WTC11 (cell line): ENCODE results near the gene TNS3. TPM values are rescaled to one million over a fixed set of nuclear protein-coding genes. Genes with fewer than 3 reads are reported as not detected.

Experiments
- ATAC-seq: fragments of 200-7000 bp; cut with Tn5 transposase; 2 replicates; pipeline ENCODE4 v1.10.0; 2021; ENCODE audit warnings: mild to moderate bottlenecking, moderate library complexity
- CTCF ChIA-PET: fragments of 300-600 bp; sonication (Branson Sonifier 250); formaldehyde crosslinking; loops from one replicate; lab custom pipeline; 2021; ENCODE audit warnings: antibody characterized with exemption; lab: Charles Lee
- POLR2A ChIA-PET: fragments of 350-600 bp; sonication (Branson Sonifier 250); formaldehyde crosslinking; loops from one replicate; lab custom pipeline; 2021; ENCODE audit warnings: antibody characterized with exemption; lab: Charles Lee
- DNase-seq: peaks from one replicate; pipeline ENCODE4 v3.0.0; 2021; ENCODE audit warnings: low spot score
- H3K27ac Mint-ChIP-seq: 2 replicates; pipeline ENCODE4 v1.8.0; 2021; ENCODE audit warnings: mixed read lengths
- H3K27me3 Mint-ChIP-seq: 2 replicates; pipeline ENCODE4 v1.8.0; 2021; ENCODE audit warnings: low read depth, mild to moderate bottlenecking, moderate library complexity, mixed read lengths
- H3K36me3 Mint-ChIP-seq: 2 replicates; pipeline ENCODE4 v1.8.0; 2021; ENCODE audit warnings: mixed read lengths
- H3K4me1 Mint-ChIP-seq: 2 replicates; pipeline ENCODE4 v1.8.0; 2022; ENCODE audit warnings: mixed read lengths
- H3K4me3 Mint-ChIP-seq: 2 replicates; pipeline ENCODE4 v1.8.0; 2021; ENCODE audit warnings: mild to moderate bottlenecking, moderate library complexity, mixed read lengths
- H3K9me3 Mint-ChIP-seq: 2 replicates; pipeline ENCODE4 v1.8.0; 2021; ENCODE audit warnings: mixed read lengths
- ATF1 ChIP-seq: sonication (generic); formaldehyde crosslinking; IDR thresholded peaks from 2 replicates; pipeline ENCODE4 v1.8.1; 2023; ENCODE audit warnings: mild to moderate bottlenecking, moderate library complexity, missing genetic modification reagents
- ESRRA ChIP-seq: sonication (generic); formaldehyde crosslinking; IDR thresholded peaks from 2 replicates; pipeline ENCODE4 v1.8.1; 2022; ENCODE audit warnings: mild to moderate bottlenecking, missing genetic modification reagents, borderline replicate concordance
- FOXK1 ChIP-seq: sonication (generic); formaldehyde crosslinking; IDR thresholded peaks from 2 replicates; pipeline ENCODE4 v1.8.0; 2022; ENCODE audit warnings: mild to moderate bottlenecking, moderate library complexity, missing genetic modification reagents
- FOXP1 ChIP-seq: sonication (generic); formaldehyde crosslinking; IDR thresholded peaks from 2 replicates; pipeline ENCODE4 v1.8.0; 2022; ENCODE audit warnings: missing genetic modification reagents, mild to moderate bottlenecking, moderate library complexity, borderline replicate concordance
- HMGA2 ChIP-seq: fragments of 250-450 bp; sonication (Bioruptor Pico); IDR thresholded peaks from 2 replicates; pipeline ENCODE4 v1.4.0; 2021; ENCODE audit warnings: mild to moderate bottlenecking, moderate library complexity
- NFYB ChIP-seq: sonication (generic); formaldehyde crosslinking; conservative IDR thresholded peaks from 2 replicates; pipeline ENCODE4 v1.8.0; 2022; ENCODE audit warnings: low read depth, missing genetic modification reagents
- NR2C2 ChIP-seq: sonication (generic); formaldehyde crosslinking; IDR thresholded peaks from 2 replicates; pipeline ENCODE4 v1.8.0; 2022; ENCODE audit warnings: mild to moderate bottlenecking, missing genetic modification reagents
- OVOL2 ChIP-seq: fragments of 250-450 bp; sonication (Bioruptor Pico); IDR thresholded peaks from 2 replicates; pipeline ENCODE4 v1.9.0; 2021; ENCODE audit warnings: mild to moderate bottlenecking, borderline replicate concordance
- SMAD3 ChIP-seq: sonication (generic); formaldehyde crosslinking; IDR thresholded peaks from 2 replicates; pipeline ENCODE4 v1.8.0; 2022; ENCODE audit warnings: missing genetic modification reagents, mild to moderate bottlenecking, borderline replicate concordance
- SOX15 ChIP-seq: fragments of 250-450 bp; sonication (Bioruptor Pico); IDR thresholded peaks from 2 replicates; pipeline ENCODE4 v1.9.0; 2021; ENCODE audit warnings: mild to moderate bottlenecking
- TCF7 ChIP-seq: sonication (generic); formaldehyde crosslinking; IDR thresholded peaks from 2 replicates; pipeline ENCODE4 v1.8.0; 2022; ENCODE audit warnings: mild to moderate bottlenecking, low read depth, missing genetic modification reagents, moderate library complexity
- TP53 ChIP-seq: sonication (generic); formaldehyde crosslinking; IDR thresholded peaks from 2 replicates; pipeline ENCODE4 v1.8.1; 2023; ENCODE audit warnings: mild to moderate bottlenecking, missing genetic modification reagents
- ZNF121 ChIP-seq: sonication (generic); formaldehyde crosslinking; IDR thresholded peaks from 2 replicates; pipeline ENCODE4 v1.8.0; 2023; ENCODE audit warnings: missing genetic modification reagents
- ZNF671 ChIP-seq: fragments of 250-450 bp; sonication (Bioruptor Pico); IDR thresholded peaks from 2 replicates; pipeline ENCODE4 v1.8.0; 2021; ENCODE audit warnings: mild to moderate bottlenecking
- total RNA-seq: library from RNA; stranded (reverse); gene quantifications from 3 replicates; pipeline ENCODE4 v1.2.3, GENCODE V29; 2021
- TF ChIP-seq, protein P1 (sequence below): sonication (generic); formaldehyde crosslinking; IDR thresholded peaks from 2 replicates; pipeline ENCODE4 v1.8.1; 2023; ENCODE audit warnings: mild to moderate bottlenecking, missing genetic modification reagents, moderate library complexity
- TF ChIP-seq, protein P2 (sequence below): fragments of 250-450 bp; sonication (Bioruptor Pico); IDR thresholded peaks from 2 replicates; pipeline ENCODE4 v1.8.0; 2021; ENCODE audit warnings: mild to moderate bottlenecking
- TF ChIP-seq, protein P3 (sequence below): sonication (generic); formaldehyde crosslinking; IDR thresholded peaks from 2 replicates; pipeline ENCODE4 v1.8.0; 2022; ENCODE audit warnings: mild to moderate bottlenecking, missing genetic modification reagents
- TF ChIP-seq, protein P4 (sequence below): sonication (generic); formaldehyde crosslinking; IDR thresholded peaks from 2 replicates; pipeline ENCODE4 v1.8.0; 2023; ENCODE audit warnings: mild to moderate bottlenecking, missing genetic modification reagents
- TF ChIP-seq, protein P5 (sequence below): fragments of 250-450 bp; sonication (Bioruptor Pico); conservative IDR thresholded peaks from 2 replicates; pipeline ENCODE4 v1.9.0; 2021; ENCODE audit warnings: mild to moderate bottlenecking

The TNS3 gene
- total RNA-seq, 1 experiment from 2014 or later, result 37.7 TPM

DNA sequence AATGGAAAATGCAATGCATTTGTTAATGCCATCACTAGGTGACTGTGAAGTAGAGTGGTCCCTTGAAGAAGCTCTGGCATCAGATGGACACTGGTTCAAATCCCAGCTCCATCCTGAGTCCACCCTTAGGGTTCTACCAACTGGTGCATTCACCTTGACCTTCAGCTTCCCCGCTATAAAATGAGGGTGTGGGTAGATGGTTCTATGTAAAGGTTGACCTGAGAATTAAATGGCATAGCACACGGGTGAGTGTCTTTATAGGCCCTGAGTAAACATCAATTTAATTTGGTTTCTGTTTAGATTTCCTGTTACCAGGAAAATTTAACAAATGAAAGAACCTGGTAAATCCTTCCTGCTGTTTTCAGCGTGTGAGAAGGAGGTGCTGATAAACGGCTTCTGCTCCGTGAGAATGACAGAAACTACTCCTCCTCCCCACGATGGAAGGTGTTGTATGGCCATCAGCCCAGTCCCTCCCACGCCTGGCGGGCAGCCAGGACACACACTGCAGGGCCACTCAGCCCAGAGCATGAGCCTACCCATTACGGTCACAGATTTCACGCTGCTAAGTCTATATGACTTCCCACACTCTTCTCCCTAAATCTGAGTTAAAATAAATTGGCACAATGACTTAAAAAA is 210.1 kb downstream of the TNS3 start:
- POLR2A ChIA-PET, result no interaction called here
- TF ChIP-seq HMGA2 (CRISPR knock-in tag), result no peak
- no peak for TF ChIP-seq SOX15
- no peak for TF ChIP-seq ESRRA
- TF ChIP-seq, protein P1, sequence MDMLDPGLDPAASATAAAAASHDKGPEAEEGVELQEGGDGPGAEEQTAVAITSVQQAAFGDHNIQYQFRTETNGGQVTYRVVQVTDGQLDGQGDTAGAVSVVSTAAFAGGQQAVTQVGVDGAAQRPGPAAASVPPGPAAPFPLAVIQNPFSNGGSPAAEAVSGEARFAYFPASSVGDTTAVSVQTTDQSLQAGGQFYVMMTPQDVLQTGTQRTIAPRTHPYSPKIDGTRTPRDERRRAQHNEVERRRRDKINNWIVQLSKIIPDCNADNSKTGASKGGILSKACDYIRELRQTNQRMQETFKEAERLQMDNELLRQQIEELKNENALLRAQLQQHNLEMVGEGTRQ, result no peak
- ATAC-seq (peak; percentile 82), DNase-seq (no peak)
- Mint-ChIP-seq H3K4me3 (no peak overlapping the region), H3K9me3 (no peaks in the 10 kb centered on the region), H3K4me1 (peaks cover 41% of the 10 kb centered on the region), H3K27ac (peak overlapping the region; percentile 85), H3K27me3 (no peaks in the 10 kb centered on the region), H3K36me3 (peaks cover 5% of the 10 kb centered on the region; the same call in 1 of the 2 replicates)
- CTCF ChIA-PET, result no interaction called here

DNA sequence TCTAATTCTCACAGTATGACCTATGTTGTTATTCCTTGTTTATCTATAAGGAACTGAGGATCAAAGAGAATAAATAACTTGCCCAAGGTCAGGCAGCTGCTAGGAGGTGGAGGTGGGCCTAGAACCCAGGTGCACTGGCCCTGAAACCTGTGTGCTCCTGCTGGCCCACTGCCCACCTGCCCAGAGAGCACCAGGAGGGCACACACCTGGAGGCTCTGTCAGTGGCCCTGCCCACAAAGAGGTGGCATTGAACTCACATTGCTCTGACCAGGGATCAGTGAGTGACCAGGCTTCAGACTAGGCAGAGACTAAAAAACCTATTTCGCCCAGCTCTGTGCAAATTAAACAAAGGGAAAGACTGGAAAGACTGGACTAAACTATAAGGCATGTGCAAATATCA is 210.6 kb downstream of the TNS3 start:
- Mint-ChIP-seq H3K9me3 (no peaks in the 10 kb centered on the region), H3K27ac (no peak overlapping the region), H3K36me3 (peaks cover 5% of the 10 kb centered on the region; the same call in 1 of the 2 replicates), H3K4me3 (no peak overlapping the region), H3K4me1 (peaks cover 41% of the 10 kb centered on the region), H3K27me3 (no peaks in the 10 kb centered on the region)
- CTCF ChIA-PET, result interaction anchor here (0.5 to 1.9 kb wide), 2 partner anchors 105 to 427 kb away, joined by 4 to 5 read pairs; no protein-coding TSS in a partner anchor
- ATAC-seq, result no peak
- TF ChIP-seq ZNF671 (CRISPR knock-in tag), result no peak
- POLR2A ChIA-PET, result no interaction called here
- DNase-seq, result no peak

DNA sequence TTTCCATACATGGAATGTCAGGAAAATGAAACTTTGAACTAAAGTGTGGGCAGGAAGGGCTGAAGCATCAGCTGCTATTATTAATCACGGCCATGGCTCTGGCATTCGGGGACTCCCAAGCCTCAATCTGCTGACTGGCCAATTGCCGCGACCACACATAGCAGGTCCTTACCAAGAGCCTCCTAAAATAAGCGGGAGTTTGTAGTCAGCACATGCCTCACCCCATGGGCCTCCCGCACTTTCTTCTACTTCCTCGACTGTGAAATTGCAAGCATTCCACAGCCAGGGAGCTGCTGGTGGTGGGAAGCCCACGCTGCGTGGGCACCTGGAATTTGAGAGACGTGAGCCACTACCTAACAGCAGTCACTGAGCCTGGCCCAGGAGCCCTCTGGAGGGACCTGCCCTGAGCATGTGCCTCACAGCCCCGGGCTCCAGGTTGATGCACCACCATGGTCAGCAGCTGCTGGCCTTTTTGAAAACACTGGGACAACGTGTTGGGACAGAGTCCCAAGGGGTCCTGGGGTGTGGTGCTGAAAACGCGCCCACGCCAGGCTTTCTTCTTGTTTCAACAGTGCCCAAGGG is 211.4 kb downstream of the TNS3 start:
- H3K4me1 Mint-ChIP-seq, result peaks cover 40% of the 10 kb centered on the region
- TF ChIP-seq, protein P2, sequence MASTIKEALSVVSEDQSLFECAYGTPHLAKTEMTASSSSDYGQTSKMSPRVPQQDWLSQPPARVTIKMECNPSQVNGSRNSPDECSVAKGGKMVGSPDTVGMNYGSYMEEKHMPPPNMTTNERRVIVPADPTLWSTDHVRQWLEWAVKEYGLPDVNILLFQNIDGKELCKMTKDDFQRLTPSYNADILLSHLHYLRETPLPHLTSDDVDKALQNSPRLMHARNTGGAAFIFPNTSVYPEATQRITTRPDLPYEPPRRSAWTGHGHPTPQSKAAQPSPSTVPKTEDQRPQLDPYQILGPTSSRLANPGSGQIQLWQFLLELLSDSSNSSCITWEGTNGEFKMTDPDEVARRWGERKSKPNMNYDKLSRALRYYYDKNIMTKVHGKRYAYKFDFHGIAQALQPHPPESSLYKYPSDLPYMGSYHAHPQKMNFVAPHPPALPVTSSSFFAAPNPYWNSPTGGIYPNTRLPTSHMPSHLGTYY (CRISPR knock-in tag), result no peak
- TF ChIP-seq ESRRA (no peak), FOXK1 (no peak), ZNF121 (0 out of 2 replicates have a peak, but pooled peaks have one; percentile 20), FOXP1 (no peak), TP53 (CRISPR knock-in tag) (no peak)
- TF ChIP-seq, protein P3, sequence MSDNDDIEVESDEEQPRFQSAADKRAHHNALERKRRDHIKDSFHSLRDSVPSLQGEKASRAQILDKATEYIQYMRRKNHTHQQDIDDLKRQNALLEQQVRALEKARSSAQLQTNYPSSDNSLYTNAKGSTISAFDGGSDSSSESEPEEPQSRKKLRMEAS (CRISPR knock-in tag), result 0 out of 2 replicates have a peak, but pooled peaks have one; percentile 28
- H3K9me3 Mint-ChIP-seq, result no peaks in the 10 kb centered on the region
- H3K27ac Mint-ChIP-seq, result no peak overlapping the region; the same call in 1 of the 2 replicates
- no peak overlapping the region for H3K4me3 Mint-ChIP-seq
- ATAC-seq (no peak), DNase-seq (no peak)
- H3K36me3 Mint-ChIP-seq, result peaks cover 5% of the 10 kb centered on the region; the same call in 1 of the 2 replicates
- H3K27me3 Mint-ChIP-seq, result no peaks in the 10 kb centered on the region
- ChIA-PET CTCF (interaction anchor here (0.5 to 1.9 kb wide), 2 partner anchors 104 to 428 kb away, joined by 4 to 5 read pairs; no protein-coding TSS in a partner anchor), POLR2A (no interaction called here)

DNA sequence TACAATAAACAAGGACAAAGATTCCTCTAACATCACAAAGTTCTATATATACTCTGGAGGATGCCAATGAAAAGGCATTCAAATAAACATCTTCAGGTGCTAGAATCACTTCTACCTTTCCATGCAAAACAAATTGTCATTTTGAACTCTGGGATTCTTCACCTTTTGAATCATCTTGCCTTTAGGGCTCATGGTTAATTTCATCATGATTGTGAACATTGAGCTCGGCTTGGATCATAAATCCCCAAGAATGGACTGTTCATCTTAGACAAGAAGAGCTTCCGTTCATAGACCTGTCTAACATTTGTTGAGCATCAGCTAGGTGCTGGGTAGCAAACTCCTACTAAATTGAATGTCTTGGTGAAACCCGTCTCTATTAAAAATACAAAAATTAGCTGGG is 212.2 kb downstream of the TNS3 start:
- POLR2A ChIA-PET, result no interaction called here
- no peak overlapping the region for H3K27ac Mint-ChIP-seq
- no peak overlapping the region for H3K4me3 Mint-ChIP-seq
- no peak for ATAC-seq
- H3K27me3 Mint-ChIP-seq, result no peaks in the 10 kb centered on the region
- H3K9me3 Mint-ChIP-seq, result no peaks in the 10 kb centered on the region
- CTCF ChIA-PET, result interaction anchor here (1.9 kb wide), 1 partner anchor 104 kb away, joined by 5 read pairs; no protein-coding TSS in a partner anchor
- H3K4me1 Mint-ChIP-seq, result peaks cover 34% of the 10 kb centered on the region
- H3K36me3 Mint-ChIP-seq, result peaks cover 5% of the 10 kb centered on the region; the same call in 1 of the 2 replicates
- no peak for DNase-seq
- TF ChIP-seq, protein P4, sequence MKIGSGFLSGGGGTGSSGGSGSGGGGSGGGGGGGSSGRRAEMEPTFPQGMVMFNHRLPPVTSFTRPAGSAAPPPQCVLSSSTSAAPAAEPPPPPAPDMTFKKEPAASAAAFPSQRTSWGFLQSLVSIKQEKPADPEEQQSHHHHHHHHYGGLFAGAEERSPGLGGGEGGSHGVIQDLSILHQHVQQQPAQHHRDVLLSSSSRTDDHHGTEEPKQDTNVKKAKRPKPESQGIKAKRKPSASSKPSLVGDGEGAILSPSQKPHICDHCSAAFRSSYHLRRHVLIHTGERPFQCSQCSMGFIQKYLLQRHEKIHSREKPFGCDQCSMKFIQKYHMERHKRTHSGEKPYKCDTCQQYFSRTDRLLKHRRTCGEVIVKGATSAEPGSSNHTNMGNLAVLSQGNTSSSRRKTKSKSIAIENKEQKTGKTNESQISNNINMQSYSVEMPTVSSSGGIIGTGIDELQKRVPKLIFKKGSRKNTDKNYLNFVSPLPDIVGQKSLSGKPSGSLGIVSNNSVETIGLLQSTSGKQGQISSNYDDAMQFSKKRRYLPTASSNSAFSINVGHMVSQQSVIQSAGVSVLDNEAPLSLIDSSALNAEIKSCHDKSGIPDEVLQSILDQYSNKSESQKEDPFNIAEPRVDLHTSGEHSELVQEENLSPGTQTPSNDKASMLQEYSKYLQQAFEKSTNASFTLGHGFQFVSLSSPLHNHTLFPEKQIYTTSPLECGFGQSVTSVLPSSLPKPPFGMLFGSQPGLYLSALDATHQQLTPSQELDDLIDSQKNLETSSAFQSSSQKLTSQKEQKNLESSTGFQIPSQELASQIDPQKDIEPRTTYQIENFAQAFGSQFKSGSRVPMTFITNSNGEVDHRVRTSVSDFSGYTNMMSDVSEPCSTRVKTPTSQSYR, result no peak
- TF ChIP-seq OVOL2 (no peak), NFYB (CRISPR knock-in tag) (no peak), TCF7 (CRISPR knock-in tag) (no peak), SMAD3 (CRISPR knock-in tag) (no peak), NR2C2 (CRISPR knock-in tag) (no peak), ATF1 (CRISPR knock-in tag) (no peak)
- TF ChIP-seq, protein P5, sequence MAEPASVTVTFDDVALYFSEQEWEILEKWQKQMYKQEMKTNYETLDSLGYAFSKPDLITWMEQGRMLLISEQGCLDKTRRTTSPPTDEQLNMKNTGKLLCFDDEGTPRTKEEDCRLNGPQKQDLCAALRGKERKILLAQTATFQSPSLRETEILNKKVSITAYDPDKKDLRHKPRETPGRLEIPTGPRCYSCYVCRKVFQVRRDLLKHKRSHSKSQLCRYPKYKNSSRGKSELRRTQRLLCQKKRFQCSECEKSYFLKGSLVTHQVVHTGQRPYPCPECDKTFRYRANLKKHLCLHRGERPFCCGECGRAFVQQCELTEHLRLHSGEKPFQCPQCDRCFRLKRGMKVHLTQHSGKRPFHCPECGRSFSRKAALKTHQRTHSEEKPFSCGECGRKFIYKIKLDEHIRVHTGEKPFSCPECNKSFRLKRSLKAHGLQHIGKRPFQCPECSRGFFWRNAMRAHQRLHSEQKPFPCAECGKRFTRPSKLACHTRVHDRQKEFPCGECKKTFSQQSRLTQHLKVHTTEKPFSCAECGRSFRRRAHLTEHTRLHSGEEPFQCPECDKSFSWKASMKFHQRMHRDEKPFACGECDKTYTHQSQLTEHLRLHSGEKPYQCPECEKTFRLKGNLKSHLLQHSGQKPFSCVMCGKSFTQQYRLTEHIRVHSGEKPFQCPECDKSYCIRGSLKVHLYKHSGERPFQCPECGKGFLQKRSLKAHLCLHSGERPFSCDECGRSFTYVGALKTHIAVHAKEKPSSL (CRISPR knock-in tag), result no peak
